ACC112 (cell line): ENCODE results near the gene CD22.
"Not testable (repeated sequence)": the region's sequence is repeated elsewhere in the genome, so short reads cannot be mapped to it uniquely, and the experiment has no call there.

Experiments
- H2AFZ ChIP-seq: fragments of 200-600 bp; sonication (generic); one replicate; pipeline ENCODE4 v1.6.0; 2017; ENCODE audit warnings: antibody characterized with exemption, low read length; ENCODE audit not compliant: unreplicated experiment
- H3K27ac ChIP-seq: fragments of 200-600 bp; sonication (generic); 2 replicates; pipeline ENCODE4 v1.5.1; 2014; ENCODE audit warnings: low read depth, mild to moderate bottlenecking, antibody characterized with exemption, low read length, moderate library complexity
- H3K27me3 ChIP-seq: fragments of 200-600 bp; sonication (generic); 2 replicates; pipeline ENCODE4 v1.6.1; 2014; ENCODE audit warnings: mild to moderate bottlenecking, antibody characterized with exemption, low read length, moderate library complexity, mixed read lengths; ENCODE audit not compliant: insufficient read depth
- H3K36me3 ChIP-seq: fragments of 200-600 bp; sonication (generic); 2 replicates; pipeline ENCODE4 v1.6.1; 2016; ENCODE audit warnings: mild to moderate bottlenecking, antibody characterized with exemption, low read length, moderate library complexity, mixed read lengths; ENCODE audit not compliant: insufficient read depth
- H3K4me1 ChIP-seq: fragments of 200-600 bp; sonication (generic); one replicate; pipeline ENCODE4 v1.6.1; 2016; ENCODE audit warnings: low read length, mixed read lengths; ENCODE audit not compliant: insufficient read depth, unreplicated experiment, control insufficient read depth
- H3K4me3 ChIP-seq: fragments of 200-600 bp; sonication (generic); 2 replicates; pipeline ENCODE4 v1.5.1; 2014; ENCODE audit warnings: mild to moderate bottlenecking, low read depth, low read length
- H3K79me2 ChIP-seq: fragments of 200-600 bp; sonication (generic); one replicate; pipeline ENCODE4 v1.6.0; 2016; ENCODE audit warnings: low read length; ENCODE audit not compliant: control insufficient read depth, unreplicated experiment, insufficient read depth

CD22 gene

DNA sequence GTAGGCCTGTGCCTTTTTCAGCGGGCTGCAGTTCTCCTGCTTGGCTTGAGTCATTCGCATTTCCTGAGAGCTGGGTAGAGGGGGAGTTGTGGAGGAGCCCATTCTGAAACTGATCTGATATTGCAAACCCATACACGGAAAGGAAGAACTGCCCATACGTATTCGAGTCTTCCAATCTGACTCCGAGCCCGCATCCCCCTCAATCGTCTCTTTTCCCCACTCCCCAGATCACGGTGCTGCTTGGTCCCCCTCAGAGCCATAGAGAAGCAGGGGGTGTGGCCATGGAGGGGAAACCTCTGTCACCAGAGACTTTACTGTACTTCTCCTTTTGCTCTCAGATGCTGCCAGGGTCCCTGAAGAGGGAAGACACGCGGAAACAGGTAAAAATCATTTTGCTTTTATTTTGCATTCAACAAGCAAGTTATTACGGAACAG, at the start of gene CD22:
Gene CD22 (plus strand): TSS at position 337 of the 435 bp plus-strand sequence. CDS start 2,854 bp downstream, outside the sequence.
- no peak within 1 kb of the TSS for H2AFZ ChIP-seq
- no peak within 1 kb of the TSS for H3K27ac ChIP-seq
- no peaks in the 10 kb centered on the region for H3K27me3 ChIP-seq
- H3K36me3 ChIP-seq, result no peaks in the 10 kb centered on the region
- H3K4me1 ChIP-seq, result no peaks in the 10 kb centered on the region
- H3K4me3 ChIP-seq, result no peak within 1 kb of the TSS
- no peaks in the 10 kb centered on the region for H3K79me2 ChIP-seq

- no peaks in the 10 kb centered on the region for H3K4me1 ChIP-seq
- no peaks in the 10 kb centered on the region for H3K27me3 ChIP-seq
- H3K4me3 ChIP-seq, result no peak overlapping the region
- H3K27ac ChIP-seq, result no peak overlapping the region
- no peak overlapping the region for H2AFZ ChIP-seq
- H3K36me3 ChIP-seq, result no peaks in the 10 kb centered on the region
- no peaks in the 10 kb centered on the region for H3K79me2 ChIP-seq
Measured at GRCh38 chr19:35279374-35279773, 49.6 kb upstream of the CD22 start.

- no peaks in the 10 kb centered on the region for H3K79me2 ChIP-seq
- no peaks in the 10 kb centered on the region for H3K27me3 ChIP-seq
- H2AFZ ChIP-seq, result no peak overlapping the region
- no peaks in the 10 kb centered on the region for H3K36me3 ChIP-seq
- no peak overlapping the region for H3K4me3 ChIP-seq
- no peaks in the 10 kb centered on the region for H3K4me1 ChIP-seq
- no peak overlapping the region for H3K27ac ChIP-seq
Measured at GRCh38 chr19:35279985-35280821, 48.8 kb upstream of the CD22 start.

- H3K79me2 ChIP-seq, result no peaks in the 10 kb centered on the region
- no peaks in the 10 kb centered on the region for H3K36me3 ChIP-seq
- no peak overlapping the region for H3K4me3 ChIP-seq
- no peaks in the 10 kb centered on the region for H3K27me3 ChIP-seq
- no peak overlapping the region for H3K27ac ChIP-seq
- no peaks in the 10 kb centered on the region for H3K4me1 ChIP-seq
- H2AFZ ChIP-seq, result no peak overlapping the region
Measured at GRCh38 chr19:35281303-35281702, 47.7 kb upstream of the CD22 start.

DNA sequence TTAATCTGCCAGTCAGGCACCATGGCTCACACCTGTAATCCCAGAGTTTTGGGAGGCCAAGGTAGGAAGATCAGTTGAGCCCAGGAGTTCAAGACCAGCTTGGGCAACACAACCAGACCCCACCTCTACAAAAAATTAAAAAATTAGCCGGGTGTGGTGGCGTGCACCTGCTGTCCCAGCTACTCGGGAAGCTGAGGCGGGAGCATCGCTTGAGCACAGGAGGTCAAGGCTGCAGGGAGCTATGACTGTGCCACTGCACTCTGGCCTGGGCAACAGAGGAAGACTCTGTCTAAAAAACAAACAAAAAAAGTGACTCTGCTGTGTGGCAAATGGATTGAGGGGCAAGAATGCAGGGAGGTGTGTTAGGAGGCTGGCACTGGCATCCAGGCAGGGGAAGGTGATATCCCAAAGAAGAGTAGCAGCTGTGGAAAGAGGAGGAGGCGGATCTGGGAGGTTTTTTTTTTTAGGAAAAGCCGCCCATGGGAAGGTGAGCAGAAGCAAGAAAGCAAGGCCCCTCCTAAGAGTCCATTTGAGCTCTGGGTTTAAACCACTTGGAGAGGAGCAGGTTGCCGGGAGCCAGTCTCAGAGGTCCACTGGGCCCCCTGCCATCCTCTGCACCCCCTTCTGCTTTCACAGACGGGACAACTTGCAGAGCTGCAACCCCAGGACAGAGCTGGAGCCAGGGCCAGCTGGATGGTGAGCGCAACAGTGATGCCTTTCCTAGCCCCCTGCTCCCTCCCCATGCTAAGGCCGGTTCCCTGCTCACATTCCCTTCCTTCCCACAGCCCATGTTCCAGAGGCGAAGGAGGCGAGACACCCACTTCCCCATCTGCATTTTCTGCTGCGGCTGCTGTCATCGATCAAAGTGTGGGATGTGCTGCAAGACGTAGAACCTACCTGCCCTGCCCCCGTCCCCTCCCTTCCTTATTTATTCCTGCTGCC, 44.6 kb upstream of the CD22 start:
- no peaks in the 10 kb centered on the region for H3K36me3 ChIP-seq
- H3K27me3 ChIP-seq, result no peaks in the 10 kb centered on the region
- H3K4me3 ChIP-seq, result no peak overlapping the region
- H3K79me2 ChIP-seq, result no peaks in the 10 kb centered on the region
- H3K4me1 ChIP-seq, result no peaks in the 10 kb centered on the region
- H2AFZ ChIP-seq, result no peak overlapping the region
- no peak overlapping the region for H3K27ac ChIP-seq

DNA sequence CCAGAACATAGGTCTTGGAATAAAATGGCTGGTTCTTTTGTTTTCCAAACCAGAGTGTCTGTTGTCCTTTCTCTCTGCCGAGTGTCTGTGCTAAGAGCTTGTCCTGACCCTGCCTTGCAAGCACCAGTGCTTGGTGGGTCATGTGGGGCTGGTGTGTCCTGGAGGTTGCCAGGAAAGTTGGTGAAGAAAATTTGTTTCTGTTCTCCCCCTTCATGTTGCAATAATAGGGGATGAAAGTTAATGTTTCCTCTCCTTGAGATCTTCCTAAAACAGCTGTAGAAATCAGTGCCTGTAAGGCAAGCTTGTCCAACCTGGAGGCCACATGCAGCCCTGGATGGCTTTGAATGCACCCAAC, 43.9 kb upstream of the CD22 start:
- Histone ChIP-seq H3K4me1 (no peaks in the 10 kb centered on the region), H3K27me3 (no peaks in the 10 kb centered on the region), H3K79me2 (no peaks in the 10 kb centered on the region), H2AFZ (no peak overlapping the region), H3K27ac (no peak overlapping the region), H3K4me3 (no peak overlapping the region), H3K36me3 (no peaks in the 10 kb centered on the region)

DNA sequence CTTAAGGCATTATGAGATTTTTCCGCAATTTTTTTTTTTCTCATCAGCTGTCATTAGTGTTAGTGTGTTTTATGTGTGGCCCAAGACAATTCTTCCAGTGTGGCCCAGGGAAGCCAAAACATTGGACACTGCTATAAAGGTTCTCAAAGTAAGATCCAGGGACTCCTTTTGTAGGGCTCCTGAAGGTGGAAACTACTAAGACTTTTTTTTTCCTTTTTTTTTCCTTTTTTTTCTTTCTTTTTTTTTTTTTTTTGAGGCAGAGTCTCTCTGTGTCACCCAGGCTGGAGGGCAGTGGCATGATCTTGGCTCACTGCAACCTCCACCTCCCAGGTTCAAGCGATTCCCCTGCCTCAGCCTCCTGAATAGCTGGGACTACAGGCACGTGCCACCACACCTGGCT, 43.5 kb upstream of the CD22 start:
- H3K4me3 ChIP-seq, H3K79me2 ChIP-seq, H3K27ac ChIP-seq, H3K27me3 ChIP-seq, H3K36me3 ChIP-seq, H3K4me1 ChIP-seq, H2AFZ ChIP-seq: not testable (repeated sequence)

DNA sequence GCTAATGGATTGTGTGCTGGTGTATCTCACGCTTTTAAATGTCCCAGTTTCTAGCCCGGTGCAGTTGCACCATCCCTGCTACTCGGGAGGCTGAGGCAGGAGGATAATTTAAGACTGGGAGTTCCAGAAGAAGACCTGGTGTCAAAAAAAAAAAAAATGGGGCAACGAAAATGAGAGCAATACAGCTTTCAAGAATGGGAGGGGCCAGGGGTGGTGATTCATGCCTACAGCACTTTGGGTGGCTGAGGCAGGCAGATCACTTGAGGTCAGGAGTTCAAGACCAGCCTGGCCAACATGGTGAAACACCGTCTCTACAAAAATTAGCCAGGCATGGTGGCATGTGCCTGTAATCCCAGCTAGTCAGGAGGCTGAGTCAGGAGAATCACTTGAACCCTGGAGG, 42.9 kb upstream of the CD22 start:
- not testable (repeated sequence) for H3K4me3 ChIP-seq

DNA sequence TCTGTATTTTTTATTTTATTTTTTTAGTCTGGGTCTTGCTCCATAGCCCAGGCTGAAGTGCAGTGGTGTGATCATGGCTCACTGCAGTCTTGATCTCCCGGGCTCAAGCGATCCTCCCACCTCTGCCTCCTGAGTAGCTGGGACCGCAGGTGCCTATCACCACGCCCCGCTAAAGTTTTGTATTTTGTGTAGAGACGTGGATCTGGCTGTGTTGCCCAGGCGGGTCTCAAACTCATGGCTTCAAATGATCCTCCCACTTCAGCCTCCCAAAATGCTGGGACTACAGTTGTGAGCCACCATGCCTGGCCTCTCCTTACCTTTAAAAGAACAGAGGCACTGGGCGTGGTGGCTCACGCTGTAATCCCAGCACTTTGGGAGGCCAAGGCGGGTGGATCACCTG, 41.3 kb upstream of the CD22 start:
- no peak overlapping the region for H3K4me3 ChIP-seq
- H3K27me3 ChIP-seq, result no peaks in the 10 kb centered on the region
- H3K79me2 ChIP-seq, result no peaks in the 10 kb centered on the region
- no peak overlapping the region for H3K27ac ChIP-seq
- no peaks in the 10 kb centered on the region for H3K4me1 ChIP-seq
- no peaks in the 10 kb centered on the region for H3K36me3 ChIP-seq
- H2AFZ ChIP-seq, result no peak overlapping the region

More for the DNA sequence above, 42.9 kb upstream of the CD22 start:
- not testable (repeated sequence) for H2AFZ ChIP-seq, H3K36me3 ChIP-seq, H3K27ac ChIP-seq, H3K27me3 ChIP-seq, H3K4me1 ChIP-seq, H3K79me2 ChIP-seq

- H3K27me3 ChIP-seq, result peaks cover 5% of the 10 kb centered on the region; the same call in 1 of the 2 replicates
- H3K79me2 ChIP-seq, result no peaks in the 10 kb centered on the region
- no peaks in the 10 kb centered on the region for H3K4me1 ChIP-seq
- H3K27ac ChIP-seq, result no peak overlapping the region
- no peaks in the 10 kb centered on the region for H3K36me3 ChIP-seq
- H2AFZ ChIP-seq, result no peak overlapping the region
- no peak overlapping the region for H3K4me3 ChIP-seq
Measured at GRCh38 chr19:35288331-35288730, 40.7 kb upstream of the CD22 start.
